DLD1 (cell line): ENCODE results near the gene SNX6.
"Not testable (repeated sequence)": the region's sequence is repeated elsewhere in the genome, so short reads cannot be mapped to it uniquely, and the experiment has no call there.

ENCODE experiments used
- in situ Hi-C: cut with HindIII; loops from 2 replicates; pipeline ENCODE4 v1.10.0; 2017; ENCODE audit warnings: low sequenced_read_pairs

Gene SNX6

DNA sequence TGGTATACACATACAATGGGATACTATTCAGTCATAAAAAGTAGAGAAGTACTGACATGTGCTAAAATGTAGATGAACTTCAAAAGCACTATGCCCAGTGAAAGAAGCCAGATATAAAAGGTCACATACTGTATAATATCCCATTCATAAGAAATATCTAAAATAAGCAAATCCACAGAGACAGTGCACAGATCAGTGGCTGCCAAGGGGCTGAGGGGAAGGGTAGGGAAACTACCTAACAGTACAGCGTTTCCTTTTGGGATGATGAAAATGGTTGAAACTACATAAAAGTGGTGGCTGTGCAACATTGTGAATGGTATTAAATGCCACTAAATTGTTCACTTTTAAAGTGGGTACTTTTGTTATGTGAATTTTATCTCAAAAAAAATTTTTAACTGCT, 102.4 kb downstream of the SNX6 start:
- in situ Hi-C loops = no loop called here

GRCh38 chr14:34524216-34524615, 105.7 kb downstream of the SNX6 start:
- in situ Hi-C loops = not testable (repeated sequence)

DNA sequence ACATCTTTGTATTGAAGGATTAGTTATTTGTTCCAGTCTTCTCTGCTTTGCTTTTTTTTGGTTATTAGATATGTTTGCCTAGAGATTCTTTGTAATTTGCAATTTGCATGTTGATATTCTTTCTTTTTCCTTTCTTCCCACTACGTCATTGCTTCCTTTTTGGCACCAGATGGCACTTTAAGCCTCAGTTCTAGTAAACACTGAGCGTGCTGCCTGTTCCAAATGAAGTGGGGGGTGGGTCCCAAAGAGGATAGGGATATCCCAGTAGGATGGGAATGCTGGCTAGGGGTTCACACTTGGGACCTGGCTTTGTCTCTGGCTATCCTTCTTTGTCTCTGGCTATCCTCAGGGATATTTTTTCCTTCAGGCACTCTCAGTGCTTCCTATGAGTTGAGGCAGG, 107.5 kb downstream of the SNX6 start:
- in situ Hi-C loops = no loop called here

- in situ Hi-C loops = not testable (repeated sequence)
Measured at GRCh38 chr14:34521071-34521470, 108.9 kb downstream of the SNX6 start.

GRCh38 chr14:34520304-34520970, 109.5 kb downstream of the SNX6 start:
- in situ Hi-C loops = not testable (repeated sequence)
